CD4-positive, alpha-beta T cell (primary cell): ENCODE results near the gene LURAP1L. TPM values are rescaled to one million over a fixed set of nuclear protein-coding genes. Genes with fewer than 3 reads are reported as not detected.

ENCODE experiments used
- ATAC-seq: fragments of 200-7000 bp; cut with Tn5 transposase; one replicate; pipeline ENCODE4 v1.10.0; 2022; ENCODE audit warnings: mild to moderate bottlenecking; ENCODE audit not compliant: poor library complexity
- CTCF ChIA-PET: fragments of 350-600 bp; sonication (Branson Sonifier 250); formaldehyde crosslinking; loops from one replicate; lab custom pipeline; 2021; ENCODE audit warnings: antibody characterized with exemption, inconsistent platforms; lab: Charles Lee
- POLR2A ChIA-PET: fragments of 350-600 bp; sonication (Branson Sonifier 250); formaldehyde crosslinking; loops from one replicate; lab custom pipeline; 2021; ENCODE audit warnings: antibody characterized with exemption, inconsistent platforms; lab: Charles Lee
- DNase-seq, 14 experiments: peaks; one replicate each; pipeline ENCODE4 v3.0.0-alpha.2; 2013 to 2020; ENCODE audit warnings: mixed read lengths in 2 of 14
- H3K27ac ChIP-seq, 2 donors: one replicate each; pipeline versions ENCODE4 v1.5.1 to v1.7.0; 2013; ENCODE audit warnings: low read length in 2 of 2, low read depth in 1 of 2, mild to moderate bottlenecking in 1 of 2
- H3K27me3 ChIP-seq, 2 experiments: 1 replicate in 1 of 2; 2 replicates in 1 of 2; pipeline versions ENCODE4 v1.6.1 to v1.7.0; 2013; ENCODE audit warnings: low read length in 2 of 2, control low read depth in 1 of 2, mild to moderate bottlenecking in 1 of 2, moderate library complexity in 1 of 2; ENCODE audit not compliant: insufficient read depth in 2 of 2, control insufficient read depth in 1 of 2
- H3K36me3 ChIP-seq: one replicate; pipeline ENCODE4 v1.6.1; 2013; ENCODE audit warnings: low read length, control low read depth; ENCODE audit not compliant: insufficient read depth
- H3K4me1 ChIP-seq: one replicate; pipeline ENCODE4 v1.6.1; 2013; ENCODE audit warnings: low read length, control low read depth; ENCODE audit not compliant: insufficient read depth
- H3K4me3 ChIP-seq: one replicate; pipeline ENCODE4 v1.5.1; 2013; ENCODE audit warnings: mild to moderate bottlenecking, low read length, moderate library complexity
- H3K9me3 ChIP-seq, 2 experiments: 1 replicate in 1 of 2; 2 replicates in 1 of 2; pipeline versions ENCODE4 v1.6.1 to v1.7.0; 2013; ENCODE audit warnings: low read length in 2 of 2, mild to moderate bottlenecking in 2 of 2, control low read depth in 1 of 2, moderate library complexity in 1 of 2; ENCODE audit not compliant: control insufficient read depth in 1 of 2, insufficient read depth in 1 of 2
- H3K27ac Mint-ChIP-seq: one replicate; pipeline ENCODE4 v1.8.0; 2020; ENCODE audit warnings: mixed read lengths
- H3K27me3 Mint-ChIP-seq: one replicate; pipeline ENCODE4 v1.8.0; 2021; ENCODE audit warnings: mixed read lengths
- H3K36me3 Mint-ChIP-seq: one replicate; pipeline ENCODE4 v1.8.0; 2021; ENCODE audit warnings: low read depth, mixed read lengths
- H3K4me1 Mint-ChIP-seq: one replicate; pipeline ENCODE4 v1.8.0; 2021; ENCODE audit warnings: low read depth, mixed read lengths
- H3K4me3 Mint-ChIP-seq: one replicate; pipeline ENCODE4 v1.8.0; 2020; ENCODE audit warnings: mild to moderate bottlenecking, mixed read lengths
- H3K9me3 Mint-ChIP-seq: one replicate; pipeline ENCODE4 v1.8.0; 2020; ENCODE audit warnings: mixed read lengths
- CTCF ChIP-seq: fragments of 200-600 bp; IDR thresholded peaks from one replicate; pipeline ENCODE4 v1.8.0; 2022; ENCODE audit warnings: antibody characterized with exemption, mild to moderate bottlenecking
- intact Hi-C, 2 experiments: fragments of 100-400 bp; cut with DNase I in 1 of 2; cut with micrococcal nuclease in 1 of 2; formaldehyde crosslinking; loops; one replicate each; pipeline versions ENCODE4 v1.15.1 to v1.9.0; 2023 to 2025; cut with DNase I, micrococcal nuclease
- total RNA-seq, 174 experiments: library from RNA in 2 of 174; stranded (reverse) in 2 of 174; gene quantifications; one replicate each; pipeline ENCODE4 v1.2.3 and lab custom pipeline; 2021 to 2026

LURAP1L gene
- total RNA-seq, 2 experiments from 2014 or later, result not detected

GRCh38 chr9:12809720-12810119, 34.9 kb downstream of the LURAP1L start:
- TF ChIP-seq CTCF, result no peak
- Mint-ChIP-seq H3K4me1 (no peaks in the 10 kb centered on the region), H3K27me3 (no peaks in the 10 kb centered on the region), H3K27ac (no peak overlapping the region), H3K9me3 (peaks cover 8% of the 10 kb centered on the region), H3K4me3 (no peak overlapping the region), H3K36me3 (no peaks in the 10 kb centered on the region)
- H3K4me3 ChIP-seq, result no peak overlapping the region
- ChIA-PET POLR2A (no interaction called here), CTCF (no interaction called here)
- no peaks in the 10 kb centered on the region for H3K9me3 ChIP-seq
- no peak for ATAC-seq
- no peaks in the 10 kb centered on the region for H3K4me1 ChIP-seq
- no peaks in the 10 kb centered on the region for H3K27me3 ChIP-seq
- H3K27ac ChIP-seq, result no peak overlapping the region
- intact Hi-C loops, result no loop called here
- H3K36me3 ChIP-seq, result no peaks in the 10 kb centered on the region
- DNase-seq, result no peak

- H3K4me1 ChIP-seq, result no peaks in the 10 kb centered on the region
- no peaks in the 10 kb centered on the region for H3K4me1 Mint-ChIP-seq
- POLR2A ChIA-PET, result no interaction called here
- no peak for TF ChIP-seq CTCF
- H3K4me3 ChIP-seq, result no peak overlapping the region
- no peak overlapping the region for H3K27ac ChIP-seq
- CTCF ChIA-PET, result no interaction called here
- H3K27ac Mint-ChIP-seq, result no peak overlapping the region
- no peak for ATAC-seq
- intact Hi-C loops, result no loop called here
- H3K4me3 Mint-ChIP-seq, result no peak overlapping the region
- no peak for DNase-seq
- no peaks in the 10 kb centered on the region for H3K27me3 ChIP-seq
- H3K36me3 ChIP-seq, result no peaks in the 10 kb centered on the region
- H3K9me3 Mint-ChIP-seq, result peaks cover 11% of the 10 kb centered on the region
- no peaks in the 10 kb centered on the region for H3K36me3 Mint-ChIP-seq
- H3K27me3 Mint-ChIP-seq, result no peaks in the 10 kb centered on the region
- H3K9me3 ChIP-seq, result no peaks in the 10 kb centered on the region
Measured at GRCh38 chr9:12811935-12812334, 37.1 kb downstream of the LURAP1L start.

GRCh38 chr9:12812710-12813109, 37.9 kb downstream of the LURAP1L start:
- no peak overlapping the region for H3K4me3 Mint-ChIP-seq
- no peak overlapping the region for H3K27ac ChIP-seq
- ChIA-PET POLR2A (no interaction called here), CTCF (no interaction called here)
- no peaks in the 10 kb centered on the region for H3K36me3 Mint-ChIP-seq
- H3K27me3 Mint-ChIP-seq, result no peaks in the 10 kb centered on the region
- TF ChIP-seq CTCF, result no peak
- peaks cover 0 to 1% of the 10 kb centered on the region in 2 experiments for H3K9me3 ChIP-seq
- DNase-seq (no peak), ATAC-seq (no peak)
- no peaks in the 10 kb centered on the region for H3K4me1 Mint-ChIP-seq
- intact Hi-C loops, result no loop called here
- H3K27ac Mint-ChIP-seq, result no peak overlapping the region
- peaks cover 11% of the 10 kb centered on the region for H3K9me3 Mint-ChIP-seq
- no peak overlapping the region for H3K4me3 ChIP-seq
- no peaks in the 10 kb centered on the region for H3K36me3 ChIP-seq
- H3K27me3 ChIP-seq, result no peaks in the 10 kb centered on the region
- no peaks in the 10 kb centered on the region for H3K4me1 ChIP-seq
